ENCODE data around the gene OTP.
"Not testable (repeated sequence)": the region's sequence is repeated elsewhere in the genome, so short reads cannot be mapped to it uniquely, and the experiment has no call there.

OTP gene

DNA sequence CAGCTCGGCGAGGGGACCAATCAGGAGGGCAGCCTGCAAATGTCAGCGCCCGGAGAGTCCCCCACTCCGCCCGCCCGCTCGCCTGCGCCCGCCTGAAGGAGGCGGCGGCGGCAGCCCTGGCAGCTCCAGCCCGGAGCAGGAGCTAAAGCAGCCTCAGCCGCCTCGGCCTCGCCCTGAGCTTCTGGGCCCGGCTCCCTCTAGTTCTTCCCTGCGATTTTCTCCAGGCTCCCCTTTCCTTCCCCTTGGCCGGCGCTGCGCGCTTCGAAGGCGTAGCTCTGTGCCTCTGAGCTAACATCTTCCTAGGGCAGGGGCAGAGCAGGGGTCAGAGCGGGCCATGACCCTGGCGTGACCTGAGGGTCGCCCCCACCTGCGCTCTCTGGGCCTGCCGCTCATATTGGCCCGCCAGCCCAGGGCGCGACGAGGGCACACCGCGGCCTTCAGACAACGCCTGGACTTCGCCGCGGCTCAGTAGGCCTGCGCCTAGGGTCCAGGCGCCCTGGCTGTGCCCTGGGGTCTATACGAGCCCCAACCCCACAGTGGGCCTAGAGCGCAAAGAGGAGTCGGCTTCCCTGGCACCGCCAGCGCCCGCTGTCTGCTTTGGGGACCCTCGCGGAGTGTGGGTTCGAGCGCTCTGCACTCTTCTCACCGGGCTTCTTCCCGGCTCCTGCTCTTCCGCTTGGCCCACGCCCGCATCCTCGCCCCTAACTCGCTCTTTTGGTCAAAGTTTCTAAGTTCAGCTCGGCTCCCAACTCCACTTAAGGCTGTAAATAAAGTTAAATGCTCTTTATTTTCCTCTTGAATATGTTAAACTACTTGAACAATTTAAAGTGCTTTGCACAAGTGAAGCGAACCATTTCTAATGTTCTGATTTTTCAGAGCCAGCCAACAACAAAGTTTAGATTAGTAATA, 504 bp upstream of the OTP start:
- no peak for DNase-seq

- DNase-seq: no peak
These were observed 1.1 kb downstream of the OTP start for GRCh38 chr5:77637170-77637997.

GRCh38 chr5:77636641-77637169, 1.8 kb downstream of the OTP start:
- no peak for DNase-seq

GRCh38 chr5:77635917-77636640, 2.4 kb downstream of the OTP start:
- no peak for DNase-seq

DNA sequence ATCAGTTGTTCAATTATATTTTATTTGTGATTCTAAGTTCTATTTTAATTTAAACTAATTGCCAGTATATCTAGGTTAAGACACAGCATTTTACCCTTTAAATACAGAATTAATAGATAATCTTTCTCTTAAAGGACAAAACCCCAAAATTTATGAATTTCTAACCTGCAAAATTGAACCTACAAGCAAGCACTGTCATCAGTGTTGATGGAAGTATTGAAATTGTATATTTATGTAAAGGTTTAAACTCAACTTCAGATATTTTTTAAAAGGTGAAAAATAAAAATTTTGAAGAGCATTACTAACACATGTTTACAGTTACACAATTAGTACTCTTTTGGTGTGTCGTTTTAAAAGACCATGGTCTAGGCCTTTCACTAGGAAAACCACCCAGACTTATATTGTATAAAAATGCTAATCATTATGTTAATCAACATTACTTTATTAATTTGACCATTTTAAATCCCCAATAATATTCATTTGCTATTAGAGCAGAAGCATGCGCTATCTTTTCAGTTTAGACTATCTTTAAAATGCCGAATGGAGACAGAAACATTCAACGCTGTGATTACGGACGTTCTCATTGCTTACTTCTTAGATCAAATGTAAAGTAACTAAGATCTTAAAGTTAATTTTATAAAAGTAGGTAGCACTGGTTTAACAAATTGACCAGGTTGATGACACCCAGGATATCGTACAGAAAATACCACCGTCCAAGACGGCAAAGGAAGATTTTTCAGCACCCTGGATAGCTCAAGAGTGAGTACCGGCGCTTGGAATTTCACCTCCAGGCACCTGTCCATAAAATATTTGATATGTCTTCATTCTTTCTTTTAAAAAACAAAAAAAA, 3.2 kb downstream of the OTP start:
- DNase-seq: no peak

GRCh38 chr5:77633709-77634108, 4.8 kb downstream of the OTP start:
- no peak for DNase-seq

DNA sequence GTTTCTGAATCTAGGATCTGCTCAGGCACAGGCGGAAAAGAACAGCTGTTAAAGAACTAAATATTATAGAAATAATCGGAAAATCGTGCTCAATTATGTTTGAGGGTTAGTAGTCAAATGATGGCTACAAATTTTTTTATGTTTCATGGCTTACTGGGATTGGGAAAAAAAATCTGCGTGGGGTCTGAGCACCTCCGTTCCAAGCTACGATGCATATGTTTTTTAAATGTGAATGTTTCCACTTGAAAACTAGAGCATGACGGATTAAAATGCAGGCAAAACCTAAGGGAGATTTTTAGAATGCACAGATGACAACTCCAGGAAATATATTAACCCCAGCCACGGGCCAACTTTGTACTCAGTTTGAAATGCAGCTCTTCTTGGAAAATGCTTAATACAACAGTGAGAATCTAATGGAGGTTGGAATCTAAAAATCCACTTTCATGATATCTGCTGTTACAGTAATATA, 5.3 kb downstream of the OTP start:
- no peak for DNase-seq

GRCh38 chr5:77632526-77633206, 5.8 kb downstream of the OTP start:
- no peak for DNase-seq

- DNase-seq: peak; percentile 64 to 69
These were observed 8.3 kb downstream of the OTP start for GRCh38 chr5:77630114-77630680.

DNA sequence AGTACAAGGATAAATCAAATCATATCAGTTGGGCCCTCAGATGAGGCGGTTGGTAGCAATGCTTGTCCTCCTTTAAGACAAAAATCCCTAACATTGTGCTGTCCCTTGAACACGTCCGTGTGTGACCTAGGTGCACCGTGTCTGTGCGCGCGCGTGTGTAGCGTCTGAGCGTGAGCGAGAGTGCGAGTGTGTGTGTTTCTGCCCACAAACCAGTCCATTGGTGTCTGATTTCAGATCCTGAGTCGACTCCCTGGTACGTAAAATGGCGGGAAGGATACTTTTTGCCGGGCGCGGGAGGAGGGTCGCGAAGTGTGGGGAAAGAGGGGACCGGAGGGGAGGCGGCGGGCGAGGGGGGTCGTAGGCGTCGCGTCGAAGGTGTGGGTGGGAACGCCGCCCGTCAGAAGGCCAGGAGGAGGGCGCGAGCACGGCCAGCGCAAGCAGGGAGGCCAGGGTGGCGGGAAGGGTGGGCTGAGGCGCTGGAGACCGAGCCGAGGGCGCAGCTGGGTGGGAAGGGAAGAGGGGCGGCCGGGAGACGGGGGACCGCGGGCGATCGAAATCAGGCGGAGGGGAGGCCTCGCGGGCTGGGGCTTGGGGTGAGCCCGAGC, 8.9 kb downstream of the OTP start:
- DNase-seq: peak in 1 of 2 experiments; percentile 11

DNA sequence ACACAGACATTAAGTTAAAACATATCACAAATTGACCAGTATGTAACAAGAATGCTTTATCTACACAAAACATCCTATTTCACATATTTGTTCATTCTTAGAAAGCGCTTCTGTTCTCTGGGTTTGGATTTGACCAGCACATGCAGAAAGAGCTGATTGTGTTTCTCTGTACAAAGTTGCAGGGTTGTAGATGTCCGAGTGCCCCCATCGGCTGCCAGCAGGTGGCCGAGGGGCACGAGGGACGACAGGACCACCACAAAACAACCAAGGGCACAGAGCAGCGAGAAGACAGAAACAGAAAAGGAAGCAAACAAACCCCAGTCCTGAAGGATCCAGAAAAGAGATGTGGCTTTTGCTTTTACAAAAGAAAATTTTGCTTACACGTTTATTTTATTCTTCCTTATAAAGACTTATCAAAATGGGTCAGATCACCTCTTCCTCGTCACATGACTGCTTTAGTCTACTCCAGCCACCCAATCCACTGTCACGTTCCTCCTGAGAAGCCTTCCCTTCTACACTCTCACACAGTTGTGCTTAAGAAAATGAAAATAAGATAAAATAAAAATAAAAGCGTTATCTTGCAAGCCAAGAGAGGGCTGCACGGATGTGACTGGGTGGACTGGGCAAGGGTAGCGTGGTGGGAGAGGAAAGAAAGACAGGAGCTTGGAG, 9.5 kb downstream of the OTP start:
- no peak for DNase-seq

GRCh38 chr5:77627869-77628674, 10.4 kb downstream of the OTP start:
- DNase-seq: no peak

DNA sequence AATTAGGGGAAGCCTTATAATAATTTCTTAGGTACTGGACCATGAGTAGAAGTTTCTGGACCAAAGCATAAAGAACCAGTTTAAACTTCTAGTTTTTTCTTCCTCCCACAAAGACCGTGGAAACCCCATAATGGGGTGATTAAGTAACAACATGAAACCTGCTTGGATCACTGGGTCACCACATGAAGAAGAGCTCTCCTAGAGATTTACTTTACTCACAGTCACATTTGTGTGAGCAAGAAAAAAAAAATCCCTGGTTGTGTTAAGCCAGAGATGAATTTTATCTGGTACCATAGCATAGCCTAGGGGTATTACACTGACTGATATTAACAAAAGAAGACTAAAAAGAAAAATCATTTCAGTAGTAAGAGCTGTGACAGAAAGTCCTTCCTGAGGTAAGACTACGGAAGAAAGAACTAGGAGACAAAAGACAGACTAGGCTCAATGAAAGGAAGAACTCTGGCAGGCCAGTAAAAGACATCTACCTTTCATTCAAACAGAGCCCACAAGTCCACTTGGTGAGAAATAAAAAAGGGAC, 15.2 kb downstream of the OTP start:
- DNase-seq: no peak

GRCh38 chr5:77621440-77621839, 17.1 kb downstream of the OTP start:
- DNase-seq: no peak

DNA sequence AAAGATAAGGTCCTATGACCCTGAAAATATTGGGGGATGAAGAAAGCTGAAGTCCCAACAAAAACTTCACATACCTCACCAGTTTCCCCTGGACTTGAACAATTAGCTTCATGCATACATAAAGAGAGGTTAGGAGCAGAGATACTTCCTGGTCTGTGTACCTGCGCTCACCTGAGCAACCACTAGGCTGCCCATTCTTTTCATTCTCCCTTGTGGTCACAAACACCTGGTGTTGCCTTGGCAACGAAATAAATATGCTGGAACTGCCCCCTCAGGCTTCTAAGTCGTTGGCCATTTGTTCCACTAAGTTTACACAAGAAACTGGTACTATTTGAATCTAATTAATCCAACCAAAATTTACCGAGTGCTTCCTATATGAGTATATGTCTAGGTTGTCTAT, 18.1 kb downstream of the OTP start:
- no peak for DNase-seq

GRCh38 chr5:77616920-77617319, 21.6 kb downstream of the OTP start:
- no peak for DNase-seq

- DNase-seq: not testable (repeated sequence)
These were observed 29.6 kb downstream of the OTP start for GRCh38 chr5:77608927-77609326.

- DNase-seq: no peak
These were observed 31.2 kb downstream of the OTP start for GRCh38 chr5:77607324-77607723.

DNA sequence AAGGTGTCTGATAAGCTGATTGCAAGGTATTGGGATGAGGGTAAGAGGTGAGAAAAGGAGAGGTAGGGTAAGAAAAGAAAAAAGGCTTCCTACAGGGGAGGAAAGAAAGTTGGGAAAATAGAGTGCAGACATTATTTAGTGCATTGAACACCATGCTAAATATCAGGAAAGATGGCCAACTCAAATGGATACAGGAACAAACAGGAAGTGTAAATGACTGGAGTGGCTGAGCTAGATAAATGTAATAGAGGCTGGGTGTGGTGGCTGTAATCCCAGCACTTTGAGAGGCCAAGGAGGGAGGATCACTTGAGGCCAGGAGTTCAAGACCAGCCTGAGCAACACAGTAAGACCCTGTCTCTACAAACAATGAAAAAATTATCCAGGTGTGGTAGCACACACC, 32.2 kb downstream of the OTP start:
- no peak for DNase-seq
